ENCODE measurements around the gene SNAPIN.

The SNAPIN gene

GRCh38 chr1:153678519-153679336, 20.2 kb downstream of the SNAPIN start, which contains the start of gene NPR1:
Gene NPR1 (plus strand): TSS chr1:153678688. CDS start chr1:153679109, 421 bp downstream.
- DNase-seq (ENCODE audit: low read depth), result peak; percentile 43

DNA sequence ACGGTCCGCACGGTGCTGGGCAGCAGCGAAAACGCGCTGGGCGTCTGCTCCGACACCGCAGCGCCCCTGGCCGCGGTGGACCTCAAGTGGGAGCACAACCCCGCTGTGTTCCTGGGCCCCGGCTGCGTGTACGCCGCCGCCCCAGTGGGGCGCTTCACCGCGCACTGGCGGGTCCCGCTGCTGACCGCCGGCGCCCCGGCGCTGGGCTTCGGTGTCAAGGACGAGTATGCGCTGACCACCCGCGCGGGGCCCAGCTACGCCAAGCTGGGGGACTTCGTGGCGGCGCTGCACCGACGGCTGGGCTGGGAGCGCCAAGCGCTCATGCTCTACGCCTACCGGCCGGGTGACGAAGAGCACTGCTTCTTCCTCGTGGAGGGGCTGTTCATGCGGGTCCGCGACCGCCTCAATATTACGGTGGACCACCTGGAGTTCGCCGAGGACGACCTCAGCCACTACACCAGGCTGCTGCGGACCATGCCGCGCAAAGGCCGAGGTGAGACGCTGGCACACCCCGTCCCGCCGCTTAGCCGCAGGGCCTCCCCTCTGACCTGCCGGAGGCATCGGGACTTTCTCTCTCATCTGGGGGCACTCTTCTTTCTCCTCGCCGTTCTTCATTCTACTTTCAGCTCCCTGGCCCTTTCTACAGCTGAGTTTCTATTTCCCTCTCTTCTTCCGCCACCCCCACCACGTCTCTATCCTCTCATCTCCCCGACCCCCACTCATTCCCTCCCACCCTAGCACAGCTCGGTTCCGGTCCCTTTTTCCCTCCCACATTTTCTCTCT, 21.0 kb downstream of the SNAPIN start:
- DNase-seq (ENCODE audit: low read depth), result no peak

DNA sequence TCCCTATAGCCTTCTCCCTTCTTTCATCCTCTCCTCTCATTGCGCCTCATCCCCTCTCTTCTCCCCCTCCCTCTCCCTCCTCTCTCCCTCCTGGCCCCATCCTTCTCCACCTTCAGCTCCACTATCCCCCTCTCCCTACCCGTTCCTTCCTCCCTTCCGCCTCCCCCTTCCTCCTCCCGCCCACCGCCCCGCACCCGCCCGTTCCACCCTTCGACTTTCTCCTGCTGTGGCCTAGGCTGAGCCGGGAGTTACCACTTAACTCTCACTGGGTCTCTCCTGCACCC, 21.6 kb downstream of the SNAPIN start:
- no peak for DNase-seq (ENCODE audit: low read depth)

- no peak for DNase-seq (ENCODE audit: low read depth)
These were observed 24.2 kb downstream of the SNAPIN start for GRCh38 chr1:153682730-153683129.

DNA sequence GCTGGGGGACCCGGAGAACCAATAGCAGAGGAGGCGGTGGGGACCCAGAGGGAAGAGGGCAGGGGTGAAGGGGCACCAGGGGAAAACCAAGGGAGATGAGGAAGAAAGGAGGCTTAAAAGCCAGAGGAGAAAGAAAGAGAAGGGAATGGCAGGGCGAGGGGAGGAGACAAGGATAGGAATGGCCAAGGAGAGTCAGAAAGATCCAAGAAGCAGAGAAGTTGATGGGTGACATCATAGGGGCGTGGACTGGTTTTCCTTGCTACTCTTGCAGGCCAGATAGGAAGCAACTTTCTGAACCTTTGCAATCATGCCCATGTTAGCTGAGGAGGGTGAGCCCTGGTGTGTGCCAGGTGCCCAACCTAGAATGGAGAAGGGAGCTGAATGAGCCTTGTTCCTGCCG, 25.4 kb downstream of the SNAPIN start:
- peak; percentile 49 for DNase-seq (ENCODE audit: low read depth)

DNA sequence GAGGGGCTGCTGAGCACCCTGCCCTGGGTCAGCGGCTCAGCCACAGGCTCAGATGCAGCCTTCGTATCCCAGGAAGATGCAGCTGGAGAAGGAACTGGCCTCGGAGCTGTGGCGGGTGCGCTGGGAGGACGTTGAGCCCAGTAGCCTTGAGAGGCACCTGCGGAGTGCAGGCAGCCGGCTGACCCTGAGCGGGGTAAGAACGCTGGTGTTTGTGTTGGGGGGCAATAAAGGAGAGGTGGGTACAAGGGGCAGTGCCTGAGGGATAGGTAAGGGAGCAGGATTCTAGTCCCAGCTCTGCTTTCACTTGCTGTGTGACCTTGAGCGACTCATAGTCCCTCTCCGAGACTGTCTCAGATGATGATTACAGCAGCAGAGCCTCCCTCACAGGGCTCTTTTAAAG, 26.4 kb downstream of the SNAPIN start:
- no peak for DNase-seq (ENCODE audit: low read depth)

DNA sequence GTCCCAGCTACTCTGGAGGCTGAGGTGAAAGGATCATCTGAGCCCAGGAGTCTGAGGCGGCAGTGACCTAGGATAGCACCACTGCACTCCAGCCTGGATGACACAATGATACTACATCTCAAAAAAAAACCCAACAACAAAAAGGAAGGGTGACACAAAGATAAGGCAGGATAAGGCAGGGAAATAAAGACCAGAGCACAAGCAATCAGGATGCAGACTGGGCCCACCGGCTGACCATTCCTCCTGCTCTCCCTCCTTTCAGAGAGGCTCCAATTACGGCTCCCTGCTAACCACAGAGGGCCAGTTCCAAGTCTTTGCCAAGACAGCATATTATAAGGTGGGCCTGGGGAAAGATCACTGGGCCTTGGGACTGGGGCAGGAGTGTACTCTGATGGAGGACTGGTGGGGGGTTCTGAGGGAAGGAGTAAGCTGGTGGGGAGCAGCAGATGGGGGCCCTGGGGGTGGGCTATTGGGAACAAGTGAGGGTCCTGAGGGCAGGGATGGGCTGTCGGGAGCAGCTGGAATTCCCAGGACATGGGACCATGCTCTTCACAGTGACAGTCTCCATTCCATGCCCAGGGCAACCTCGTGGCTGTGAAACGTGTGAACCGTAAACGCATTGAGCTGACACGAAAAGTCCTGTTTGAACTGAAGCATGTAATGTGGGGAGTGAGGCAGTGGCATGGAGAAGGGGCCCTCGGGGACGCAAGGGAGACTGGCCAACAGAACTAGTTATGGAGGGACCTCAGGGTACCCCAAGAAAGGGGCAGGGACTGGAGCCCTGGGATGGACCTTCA, 27.2 kb downstream of the SNAPIN start:
- DNase-seq (ENCODE audit: low read depth), result no peak

DNA sequence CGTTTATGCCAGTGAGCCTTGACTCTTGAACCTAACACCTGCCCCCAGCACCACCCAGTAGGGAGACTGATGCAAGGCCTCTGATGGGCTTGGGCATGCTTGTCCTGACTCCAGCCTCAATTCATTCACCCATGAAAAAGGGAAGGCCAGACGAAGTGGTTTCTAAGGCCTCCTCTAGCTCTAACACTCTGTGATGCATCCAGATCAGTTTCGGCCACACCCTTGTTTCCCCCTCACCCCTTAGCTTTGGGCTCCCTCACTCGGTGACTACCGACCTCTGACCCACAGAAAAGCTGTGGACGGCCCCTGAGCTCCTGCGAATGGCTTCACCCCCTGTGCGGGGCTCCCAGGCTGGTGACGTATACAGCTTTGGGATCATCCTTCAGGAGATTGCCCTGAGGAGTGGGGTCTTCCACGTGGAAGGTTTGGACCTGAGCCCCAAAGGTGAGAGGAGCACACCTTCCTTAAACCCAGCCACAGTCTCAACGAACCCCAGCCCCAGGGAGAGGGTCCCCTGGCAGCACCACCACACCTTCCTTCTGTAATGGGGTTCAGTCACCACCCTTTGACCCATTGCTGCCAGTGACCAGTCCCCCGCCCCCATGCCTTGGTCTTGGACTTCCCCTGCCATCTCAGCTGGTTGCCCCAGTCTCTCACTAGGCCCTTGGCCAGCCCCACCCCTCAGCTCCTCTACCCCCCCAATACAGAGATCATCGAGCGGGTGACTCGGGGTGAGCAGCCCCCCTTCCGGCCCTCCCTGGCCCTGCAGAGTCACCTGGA, 29.0 kb downstream of the SNAPIN start:
- no peak for DNase-seq (ENCODE audit: low read depth)

DNA sequence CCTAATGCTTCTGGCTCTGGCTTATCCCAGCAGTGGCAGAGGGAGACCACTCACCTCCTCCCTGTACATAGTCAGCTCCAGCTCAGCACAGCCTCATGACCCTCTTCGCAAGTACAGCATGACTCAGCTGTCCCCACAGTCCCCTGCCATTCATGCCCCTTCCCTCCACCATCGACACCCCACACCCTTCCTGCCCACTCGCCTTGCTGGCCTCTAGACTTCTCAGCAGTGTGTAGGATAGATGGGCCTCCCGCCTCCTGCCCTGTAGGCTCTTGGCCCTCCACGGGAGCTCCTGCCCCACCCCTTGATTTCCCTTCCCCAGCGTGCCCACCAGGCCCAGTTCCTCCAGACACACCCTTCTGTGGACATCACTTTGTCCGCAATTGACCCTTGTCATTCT, 29.8 kb downstream of the SNAPIN start:
- no peak for DNase-seq (ENCODE audit: low read depth)

DNA sequence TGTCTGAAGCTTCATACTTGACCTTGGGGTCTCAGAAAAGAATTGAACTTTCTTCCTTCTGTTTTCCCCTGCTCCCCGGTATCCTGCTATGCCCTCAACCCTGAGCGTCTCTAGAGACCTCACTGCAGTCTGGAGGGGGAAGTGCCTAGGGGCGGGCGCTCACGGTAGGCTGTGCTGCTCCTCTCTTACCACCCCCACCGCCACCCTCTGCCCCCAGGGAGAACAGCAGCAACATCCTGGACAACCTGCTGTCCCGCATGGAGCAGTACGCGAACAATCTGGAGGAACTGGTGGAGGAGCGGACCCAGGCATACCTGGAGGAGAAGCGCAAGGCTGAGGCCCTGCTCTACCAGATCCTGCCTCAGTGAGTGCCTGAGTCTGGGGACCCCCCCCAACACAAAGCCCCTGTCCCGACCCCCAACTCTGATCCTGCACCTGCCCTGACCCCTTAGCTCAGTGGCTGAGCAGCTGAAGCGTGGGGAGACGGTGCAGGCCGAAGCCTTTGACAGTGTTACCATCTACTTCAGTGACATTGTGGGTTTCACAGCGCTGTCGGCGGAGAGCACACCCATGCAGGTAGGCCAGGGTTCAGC, 30.3 kb downstream of the SNAPIN start:
- no peak for DNase-seq (ENCODE audit: low read depth)

DNA sequence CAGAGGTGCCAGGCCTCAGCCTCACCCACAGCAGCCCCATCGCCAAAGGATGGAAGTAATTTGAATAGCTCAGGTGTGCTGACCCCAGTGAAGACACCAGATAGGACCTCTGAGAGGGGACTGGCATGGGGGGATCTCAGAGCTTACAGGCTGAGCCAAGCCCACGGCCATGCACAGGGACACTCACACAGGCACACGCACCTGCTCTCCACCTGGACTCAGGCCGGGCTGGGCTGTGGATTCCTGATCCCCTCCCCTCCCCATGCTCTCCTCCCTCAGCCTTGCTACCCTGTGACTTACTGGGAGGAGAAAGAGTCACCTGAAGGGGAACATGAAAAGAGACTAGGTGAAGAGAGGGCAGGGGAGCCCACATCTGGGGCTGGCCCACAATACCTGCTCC, 35.0 kb downstream of the SNAPIN start:
- no peak for DNase-seq (ENCODE audit: low read depth)

DNA sequence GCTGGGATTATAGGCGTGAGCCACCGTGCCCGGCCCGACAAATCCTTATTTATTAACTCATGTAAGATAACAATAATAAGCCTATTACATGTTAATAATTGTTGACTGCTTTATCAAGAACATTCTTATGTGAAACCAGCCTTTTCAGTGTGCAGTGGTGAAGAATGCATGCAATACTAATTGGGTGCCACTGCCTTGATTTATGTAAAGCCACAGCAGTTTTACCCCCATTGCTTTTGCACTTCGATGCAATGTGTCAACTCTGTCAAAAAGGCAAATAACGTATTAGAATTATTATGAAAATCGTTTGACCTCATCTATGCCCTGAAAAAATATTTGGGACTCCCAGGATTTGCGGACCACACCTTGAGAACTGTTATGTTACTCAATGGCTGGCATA, 38.2 kb downstream of the SNAPIN start:
- no peak for DNase-seq (ENCODE audit: low read depth)

DNA sequence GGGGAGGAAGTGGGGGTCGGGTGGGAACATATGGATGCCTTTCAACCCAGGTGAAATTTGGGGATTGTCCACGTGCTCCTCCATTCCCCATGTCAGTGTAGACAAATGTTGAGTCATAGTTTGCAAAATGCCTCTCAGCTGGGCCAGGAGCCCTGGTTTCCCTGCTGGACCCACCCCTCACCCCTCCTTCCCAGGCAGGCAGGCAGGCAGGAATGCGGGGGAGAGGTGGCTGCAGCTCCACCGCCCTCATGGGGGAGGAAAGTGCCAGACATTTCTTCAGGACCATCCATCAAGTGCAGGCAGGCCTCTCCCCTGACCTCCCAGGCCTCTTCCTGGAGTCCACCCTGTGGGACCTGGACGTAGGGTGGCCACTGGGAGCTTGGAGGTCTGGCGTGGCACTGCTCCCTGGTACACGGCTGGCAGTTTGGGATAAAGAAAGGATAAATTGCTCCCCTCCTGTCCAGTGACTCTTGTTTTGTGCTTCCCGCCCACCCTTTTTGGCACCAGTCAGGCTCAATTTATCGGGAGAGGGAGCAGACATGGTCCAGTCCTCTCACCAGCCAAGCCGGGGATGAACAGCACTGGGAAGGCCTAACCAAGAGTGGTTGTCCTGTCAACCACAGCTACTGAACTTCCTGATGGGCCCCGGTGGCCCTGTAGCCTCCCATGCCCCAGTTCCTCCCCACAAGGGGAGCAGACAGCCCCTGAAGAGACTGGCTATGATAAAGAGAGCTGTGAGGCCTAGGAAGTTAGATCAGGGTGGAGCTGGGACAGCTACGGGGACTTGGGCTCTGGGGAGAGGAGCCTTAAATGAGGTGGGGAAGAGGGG, 38.9 kb downstream of the SNAPIN start:
- no peak for DNase-seq (ENCODE audit: low read depth)

- no peak for DNase-seq (ENCODE audit: low read depth)
These were observed 39.8 kb downstream of the SNAPIN start for GRCh38 chr1:153698020-153698922.

DNA sequence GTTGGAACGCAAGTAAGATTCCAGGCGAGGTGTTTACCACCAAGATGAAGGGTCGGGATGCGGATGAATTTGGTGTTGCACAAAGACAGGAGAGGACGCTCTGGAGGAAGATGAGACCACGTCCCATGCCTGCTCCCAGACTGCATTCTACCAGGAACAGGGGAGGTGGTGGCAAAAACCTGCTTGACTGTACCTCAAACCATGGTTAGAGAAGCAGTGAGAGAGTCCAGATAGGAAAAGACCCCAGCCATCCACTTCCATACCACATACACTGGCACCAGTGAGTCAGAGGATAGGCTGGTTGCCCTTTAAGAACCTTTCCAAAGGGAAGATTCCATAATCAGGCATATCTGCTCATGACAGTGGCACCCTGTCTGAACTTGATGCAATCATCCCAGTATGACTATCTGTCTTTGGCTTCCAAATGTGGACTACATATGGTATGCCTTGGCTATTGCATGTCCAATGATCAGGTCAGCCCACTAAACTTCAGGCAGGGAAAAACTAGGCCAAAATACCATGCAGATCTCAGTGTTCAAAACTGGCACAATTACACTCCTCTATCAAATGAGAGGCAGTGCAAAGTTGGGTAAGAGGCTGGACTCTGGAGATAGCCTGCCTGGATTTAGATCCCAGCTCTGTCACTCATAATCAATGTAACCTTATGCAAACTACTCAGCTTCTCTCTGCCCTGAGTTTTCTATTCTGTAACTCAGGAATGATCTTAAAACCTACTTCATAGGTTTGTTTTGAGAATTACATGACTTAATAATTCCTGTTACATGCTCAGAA, 40.6 kb downstream of the SNAPIN start:
- peak; percentile 72 for DNase-seq (ENCODE audit: low read depth)

- no peak for DNase-seq (ENCODE audit: low read depth)
These were observed 41.3 kb downstream of the SNAPIN start for GRCh38 chr1:153699768-153700167.

GRCh38 chr1:153705484-153705883, 47.0 kb downstream of the SNAPIN start:
- no peak for DNase-seq (ENCODE audit: low read depth)

DNA sequence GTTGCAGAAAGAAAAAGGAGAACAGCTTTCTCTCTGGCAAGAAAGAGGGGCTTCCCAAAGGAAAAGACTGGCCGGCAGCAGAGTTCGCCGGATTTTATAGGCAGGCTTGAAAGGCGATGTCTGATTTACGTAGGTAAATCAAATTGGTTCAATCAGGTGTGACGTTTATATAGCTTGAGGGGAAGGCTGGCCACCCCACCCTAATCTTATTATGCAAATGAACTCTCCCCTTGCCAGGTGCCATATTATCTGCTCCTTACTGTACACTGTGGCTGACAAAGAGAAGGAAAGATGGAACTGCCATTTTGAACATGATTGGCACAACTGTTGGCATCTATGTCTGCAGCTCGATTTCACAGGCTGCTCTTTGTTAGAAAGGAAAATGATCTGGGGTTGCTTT, 52.5 kb downstream of the SNAPIN start:
- no peak for DNase-seq (ENCODE audit: low read depth)
